COLO829 (cell line): ENCODE measurements around the gene PIK3AP1.
A peak's percentile ranks its signal among the peaks of the same experiment; 100 is the strongest.

Experiments
- DNase-seq: peaks from one replicate; pipeline ENCODE4 v3.0.0; 2012; ENCODE audit warnings: low spot score

The PIK3AP1 gene

GRCh38 chr10:96609510-96609909 is 110.8 kb downstream of the PIK3AP1 start:
- DNase-seq = no peak

GRCh38 chr10:96608805-96609204 is 111.5 kb downstream of the PIK3AP1 start:
- DNase-seq = no peak

GRCh38 chr10:96608262-96608661 is 112.1 kb downstream of the PIK3AP1 start:
- no peak for DNase-seq

DNA sequence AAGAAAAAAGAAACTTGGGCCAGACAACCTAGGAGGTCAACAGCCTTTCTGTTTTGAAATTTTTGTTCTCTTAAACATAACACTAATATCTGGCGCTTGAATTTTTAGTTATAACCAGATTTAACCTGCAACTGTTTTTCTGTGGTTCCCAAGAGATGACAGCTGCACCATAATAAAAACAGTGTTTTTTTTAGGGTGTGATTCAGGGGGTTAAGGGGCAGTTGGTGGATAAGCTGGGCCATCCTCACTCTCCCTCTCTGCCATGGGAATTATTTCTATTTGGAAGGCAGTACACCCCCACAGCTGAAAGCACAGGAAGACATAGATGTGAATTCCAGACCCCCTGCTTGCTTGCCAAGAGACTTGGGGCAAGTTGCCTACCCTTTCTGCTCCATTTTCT is 113.4 kb downstream of the PIK3AP1 start:
- no peak for DNase-seq

GRCh38 chr10:96606216-96606615 is 114.1 kb downstream of the PIK3AP1 start:
- no peak for DNase-seq

- no peak for DNase-seq
These were observed 120.0 kb downstream of the PIK3AP1 start for GRCh38 chr10:96600337-96600736.

GRCh38 chr10:96598846-96599245 is 121.5 kb downstream of the PIK3AP1 start:
- no peak for DNase-seq

DNA sequence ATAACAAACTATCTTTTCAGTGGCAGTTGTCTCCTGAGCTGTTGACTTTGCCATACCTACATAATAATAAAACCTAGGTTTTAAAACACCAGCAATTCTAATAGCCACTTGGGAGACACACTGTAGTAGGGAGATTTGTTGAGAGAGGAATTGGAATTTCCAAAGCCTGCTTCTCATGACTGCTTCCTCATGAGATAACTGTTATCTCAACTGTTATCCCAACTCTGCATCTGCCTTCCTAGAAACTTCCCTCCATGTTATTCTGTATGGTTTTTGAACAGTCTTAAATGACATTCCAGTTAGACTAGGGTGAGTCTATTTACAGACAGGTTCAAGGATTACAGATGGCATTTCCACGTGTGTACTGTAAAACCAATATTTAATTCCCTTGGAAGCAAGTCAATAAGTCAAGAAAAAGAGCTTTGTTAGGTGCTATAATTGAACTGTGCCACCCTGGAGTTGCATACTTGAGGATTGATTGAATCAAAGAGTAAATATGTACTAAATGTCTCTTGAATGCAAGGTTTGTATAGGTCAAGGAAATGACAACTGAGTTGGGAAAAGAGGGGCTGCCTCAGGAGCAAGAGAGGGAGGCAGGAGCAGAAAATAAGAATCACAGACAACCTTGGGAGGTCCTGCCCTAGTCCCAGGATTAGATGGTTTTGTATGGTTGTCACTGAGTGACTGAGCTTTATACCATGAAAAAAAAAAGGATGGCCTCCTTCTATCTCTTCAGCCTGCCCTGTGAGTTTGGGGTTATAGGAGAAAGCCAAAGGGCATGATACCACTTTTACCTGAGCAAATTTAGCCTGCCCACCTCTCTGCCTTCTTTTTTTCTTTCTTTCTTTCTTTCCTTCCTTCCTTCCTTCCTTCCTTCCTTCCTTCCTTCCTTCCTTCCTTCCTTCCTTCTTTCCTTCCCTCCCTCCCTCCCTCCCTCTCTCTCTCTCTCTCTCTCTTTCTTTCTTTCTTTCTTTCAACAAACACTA is 123.6 kb downstream of the PIK3AP1 start:
- no peak for DNase-seq

GRCh38 chr10:96595741-96596140 is 124.6 kb downstream of the PIK3AP1 start:
- DNase-seq = no peak

GRCh38 chr10:96591946-96592345 is 128.4 kb downstream of the PIK3AP1 start:
- no peak for DNase-seq

- peak; percentile 12 for DNase-seq
These were observed 131.5 kb downstream of the PIK3AP1 start for GRCh38 chr10:96588616-96589419.

- no peak for DNase-seq
These were observed 132.2 kb downstream of the PIK3AP1 start for GRCh38 chr10:96588060-96588554.

- DNase-seq = peak; percentile 15
These were observed 132.9 kb downstream of the PIK3AP1 start for GRCh38 chr10:96587264-96588059.

DNA sequence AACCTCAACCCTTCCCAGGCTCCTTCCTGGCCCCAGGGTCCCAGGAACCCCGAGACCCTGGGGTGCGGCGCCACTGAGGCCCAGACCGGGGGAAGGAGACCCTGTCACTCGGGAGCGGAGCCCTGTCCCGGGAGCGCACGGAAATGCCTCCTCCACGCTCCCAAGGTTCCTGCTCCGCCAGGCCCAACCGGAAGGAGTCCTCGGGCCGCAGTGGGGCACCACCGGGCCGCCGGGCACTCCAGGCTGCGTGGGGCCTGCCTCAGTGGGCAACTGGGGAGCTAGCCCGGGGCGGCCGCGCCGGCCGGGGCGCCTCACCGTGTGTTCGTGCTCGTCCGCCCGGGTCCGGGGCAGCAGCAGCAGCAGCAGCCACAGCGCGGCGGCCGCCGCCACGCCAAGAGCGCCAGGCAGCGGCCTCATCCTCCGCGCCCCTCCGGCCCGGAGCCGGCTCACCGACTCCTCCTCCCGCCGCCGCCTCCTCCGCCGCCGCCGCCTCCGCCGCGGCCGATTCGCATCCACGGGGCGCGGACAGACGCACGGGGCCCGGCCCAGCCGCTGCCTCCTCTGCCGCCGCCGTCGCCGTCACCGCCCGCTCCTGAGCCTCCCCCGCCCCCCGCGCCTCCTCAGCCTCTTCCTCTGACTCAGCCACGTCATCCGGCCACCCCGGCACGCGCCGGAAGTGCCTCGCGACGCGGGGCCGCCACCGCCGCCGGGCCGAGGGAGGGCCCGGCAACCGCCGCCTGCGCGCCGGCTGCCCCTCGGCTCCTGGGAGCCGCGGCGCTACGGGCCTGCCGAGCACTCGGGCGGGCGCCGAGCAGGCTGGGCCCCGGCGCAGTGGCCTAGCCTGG is 133.7 kb downstream of the PIK3AP1 start, which contains the start of gene TM9SF3:
TM9SF3 (minus strand) TSS at position 594 of the 845 bp plus-strand sequence; CDS start at position 417, 177 bp downstream.
- peak; percentile 67 for DNase-seq

GRCh38 chr10:96585736-96586418 is 134.4 kb downstream of the PIK3AP1 start:
- DNase-seq = no peak

DNA sequence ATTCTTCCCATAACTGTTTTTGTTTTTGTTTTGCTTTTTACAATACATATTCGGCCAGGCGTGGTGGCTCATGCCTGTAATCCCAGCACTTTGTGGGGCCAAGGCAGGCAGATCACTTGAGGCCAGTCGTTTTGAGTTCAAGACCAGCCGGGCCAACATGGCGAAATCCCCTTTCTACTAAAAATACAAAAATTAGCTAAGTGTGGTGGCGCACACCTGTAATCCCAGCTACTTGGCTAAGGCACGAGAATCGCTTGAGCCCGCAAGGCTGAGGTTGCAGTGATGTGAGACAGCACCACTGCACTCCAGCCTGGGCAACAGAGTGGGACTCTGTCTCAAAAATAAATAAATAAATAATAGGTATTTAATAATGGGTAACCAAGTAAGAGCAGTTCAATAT is 135.8 kb downstream of the PIK3AP1 start:
- no peak for DNase-seq

DNA sequence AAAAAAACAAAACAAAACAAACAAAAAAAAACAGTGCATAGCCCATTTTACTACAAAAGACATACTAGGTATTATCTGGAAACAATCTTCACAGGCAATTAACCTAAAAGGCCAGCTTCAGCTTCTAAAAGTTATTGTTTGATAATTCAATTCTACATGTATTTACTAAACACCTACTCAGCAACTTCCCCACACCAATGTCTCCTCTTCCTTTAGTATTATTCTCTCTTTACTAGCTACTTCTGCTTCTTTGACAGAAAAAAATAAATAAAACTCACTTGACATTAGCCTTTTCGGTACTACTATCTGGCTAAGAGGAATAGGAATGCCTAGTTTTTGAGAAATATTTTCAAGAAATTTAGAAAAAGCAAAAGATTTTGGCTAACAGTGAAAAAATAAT is 136.3 kb downstream of the PIK3AP1 start:
- no peak for DNase-seq

DNA sequence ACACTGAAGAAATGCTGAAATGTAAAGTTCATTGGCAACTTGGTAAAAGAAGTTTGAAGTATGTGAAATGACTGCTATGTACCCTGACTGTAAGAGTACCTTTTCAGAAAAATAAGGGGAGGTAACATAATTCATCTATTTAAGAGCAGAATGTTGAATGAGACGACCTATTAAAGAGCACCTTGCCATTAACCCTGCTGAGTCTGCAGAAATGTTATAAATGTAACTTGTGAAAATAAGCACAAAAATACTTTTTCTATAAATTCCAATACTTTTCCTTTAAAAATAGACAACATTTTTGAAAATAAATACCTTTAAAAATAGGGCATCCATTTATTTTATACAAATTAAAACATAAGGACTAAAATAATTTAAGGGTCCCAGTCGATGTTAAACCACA is 141.2 kb downstream of the PIK3AP1 start:
- DNase-seq = no peak

DNA sequence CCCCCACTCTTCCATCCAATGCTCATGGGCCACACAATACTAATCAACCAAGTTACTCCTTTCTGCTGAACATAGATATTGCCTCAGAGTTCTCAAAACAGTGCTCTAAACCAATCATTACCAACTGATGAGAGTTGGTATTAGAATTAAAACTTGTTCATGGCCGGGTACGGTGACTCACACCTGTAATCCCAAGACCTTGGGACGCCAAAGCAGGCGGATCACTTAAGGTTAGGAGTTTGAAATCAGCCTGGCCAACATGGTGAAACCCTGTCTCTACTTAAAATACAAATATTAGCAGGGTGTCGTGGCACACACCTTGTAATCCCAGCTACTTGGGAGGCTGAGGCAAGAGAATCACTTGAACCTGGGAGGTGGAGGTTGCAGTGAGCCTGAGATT is 141.7 kb downstream of the PIK3AP1 start:
- no peak for DNase-seq

GRCh38 chr10:96578022-96578421 is 142.3 kb downstream of the PIK3AP1 start:
- no peak for DNase-seq
